Measurements from ENCODE around the gene LKAAEAR1. TPM values are rescaled to one million over a fixed set of nuclear protein-coding genes. Genes with fewer than 3 reads are reported as not detected.
A peak's percentile ranks its signal among the peaks of the same experiment; 100 is the strongest.

The LKAAEAR1 gene
- total and polyA plus RNA-seq, 2 of the 13 experiments (the other 11 are each of a cell fraction or from before 2014, with no cell fraction given) = not detected

- TF ChIP-seq, protein P1, sequence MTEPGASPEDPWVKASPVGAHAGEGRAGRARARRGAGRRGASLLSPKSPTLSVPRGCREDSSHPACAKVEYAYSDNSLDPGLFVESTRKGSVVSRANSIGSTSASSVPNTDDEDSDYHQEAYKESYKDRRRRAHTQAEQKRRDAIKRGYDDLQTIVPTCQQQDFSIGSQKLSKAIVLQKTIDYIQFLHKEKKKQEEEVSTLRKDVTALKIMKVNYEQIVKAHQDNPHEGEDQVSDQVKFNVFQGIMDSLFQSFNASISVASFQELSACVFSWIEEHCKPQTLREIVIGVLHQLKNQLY (CRISPR knock-in tag; IDR thresholded peaks at IDR 0.05) = peak; percentile 44; the same call in 1 of the 2 replicates
- TF ChIP-seq CEBPG (CRISPR knock-in tag; IDR thresholded peaks at IDR 0.05) = no peak
- TF ChIP-seq KAT8 (CRISPR knock-in tag; IDR thresholded peaks at IDR 0.05) = no peak
- TF ChIP-seq ZNF44 (CRISPR knock-in tag; IDR thresholded peaks at IDR 0.05) = no peak; the same call in 1 of the 2 replicates
- TF ChIP-seq SIN3A (IDR thresholded peaks at IDR 0.05; ENCODE audit: borderline replicate concordance, low read depth, low read length) = 0 out of 2 replicates have a peak, but pooled peaks have one; percentile 43
- peak; percentile 47; the same call in 1 of the 2 replicates for TF ChIP-seq FOSL2 (CRISPR knock-in tag; IDR thresholded peaks at IDR 0.05)
- no peak for TF ChIP-seq MBD4 (IDR thresholded peaks at IDR 0.05; ENCODE audit: borderline replicate concordance, low read length)
- TF ChIP-seq BRCA1 (CRISPR knock-in tag; IDR thresholded peaks at IDR 0.05) = no peak
- peak; percentile 99 for TF ChIP-seq ZC3H13 (CRISPR knock-in tag; IDR thresholded peaks at IDR 0.05)
- TF ChIP-seq ZNF205 (CRISPR knock-in tag; IDR thresholded peaks at IDR 0.05) = 0 out of 2 replicates have a peak, but pooled peaks have one; percentile 13
- no peak for TF ChIP-seq ZNF24 (IDR thresholded peaks at IDR 0.05)
- TF ChIP-seq SIN3B (IDR thresholded peaks at IDR 0.05; ENCODE audit: low read length) = no peak
- TF ChIP-seq, protein P2, sequence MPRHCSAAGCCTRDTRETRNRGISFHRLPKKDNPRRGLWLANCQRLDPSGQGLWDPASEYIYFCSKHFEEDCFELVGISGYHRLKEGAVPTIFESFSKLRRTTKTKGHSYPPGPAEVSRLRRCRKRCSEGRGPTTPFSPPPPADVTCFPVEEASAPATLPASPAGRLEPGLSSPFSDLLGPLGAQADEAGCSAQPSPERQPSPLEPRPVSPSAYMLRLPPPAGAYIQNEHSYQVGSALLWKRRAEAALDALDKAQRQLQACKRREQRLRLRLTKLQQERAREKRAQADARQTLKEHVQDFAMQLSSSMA (CRISPR knock-in tag; IDR thresholded peaks at IDR 0.05) = no peak
- TF ChIP-seq, protein P3, sequence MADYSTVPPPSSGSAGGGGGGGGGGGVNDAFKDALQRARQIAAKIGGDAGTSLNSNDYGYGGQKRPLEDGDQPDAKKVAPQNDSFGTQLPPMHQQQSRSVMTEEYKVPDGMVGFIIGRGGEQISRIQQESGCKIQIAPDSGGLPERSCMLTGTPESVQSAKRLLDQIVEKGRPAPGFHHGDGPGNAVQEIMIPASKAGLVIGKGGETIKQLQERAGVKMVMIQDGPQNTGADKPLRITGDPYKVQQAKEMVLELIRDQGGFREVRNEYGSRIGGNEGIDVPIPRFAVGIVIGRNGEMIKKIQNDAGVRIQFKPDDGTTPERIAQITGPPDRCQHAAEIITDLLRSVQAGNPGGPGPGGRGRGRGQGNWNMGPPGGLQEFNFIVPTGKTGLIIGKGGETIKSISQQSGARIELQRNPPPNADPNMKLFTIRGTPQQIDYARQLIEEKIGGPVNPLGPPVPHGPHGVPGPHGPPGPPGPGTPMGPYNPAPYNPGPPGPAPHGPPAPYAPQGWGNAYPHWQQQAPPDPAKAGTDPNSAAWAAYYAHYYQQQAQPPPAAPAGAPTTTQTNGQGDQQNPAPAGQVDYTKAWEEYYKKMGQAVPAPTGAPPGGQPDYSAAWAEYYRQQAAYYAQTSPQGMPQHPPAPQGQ (CRISPR knock-in tag; IDR thresholded peaks at IDR 0.05; ENCODE audit: borderline replicate concordance) = 0 out of 2 replicates have a peak, but pooled peaks have one; percentile 94
- TF ChIP-seq ARNT2 (CRISPR knock-in tag; IDR thresholded peaks at IDR 0.05; ENCODE audit: low read depth) = 0 out of 2 replicates have a peak, but pooled peaks have one; percentile 40
- TF ChIP-seq REPIN1 (CRISPR knock-in tag; IDR thresholded peaks at IDR 0.05; ENCODE audit: borderline replicate concordance, low read depth) = 0 out of 2 replicates have a peak, but pooled peaks have one; percentile 40
- peak; percentile 86; the same call in 1 of the 2 replicates for TF ChIP-seq KLF11 (CRISPR knock-in tag; IDR thresholded peaks at IDR 0.05)
- peak; percentile 59 for TF ChIP-seq RBM39 (IDR thresholded peaks at IDR 0.05; ENCODE audit: low read depth, low read length, poor library complexity, severe bottlenecking)
- no peak for TF ChIP-seq ZFP90 (CRISPR knock-in tag; IDR thresholded peaks at IDR 0.05; ENCODE audit: borderline replicate concordance)
- 0 out of 2 replicates have a peak, but pooled peaks have one; percentile 55 for TF ChIP-seq ZNF335 (CRISPR knock-in tag; IDR thresholded peaks at IDR 0.05)
- TF ChIP-seq ZNF441 (CRISPR knock-in tag; IDR thresholded peaks at IDR 0.05; ENCODE audit: borderline replicate concordance) = no peak
- no peak for TF ChIP-seq JARID2 (CRISPR knock-in tag; IDR thresholded peaks at IDR 0.05; ENCODE audit: insufficient replicate concordance)
- 0 out of 2 replicates have a peak, but pooled peaks have one; percentile 10 for TF ChIP-seq ZBTB14 (CRISPR knock-in tag; IDR thresholded peaks at IDR 0.05)
- no peak for TF ChIP-seq ATRX (CRISPR knock-in tag; IDR thresholded peaks at IDR 0.05; ENCODE audit: borderline replicate concordance)
- no peak for TF ChIP-seq ZNF282 (IDR thresholded peaks at IDR 0.05; ENCODE audit: partially characterized antibody)
- no peak for TF ChIP-seq ZNF180 (CRISPR knock-in tag; IDR thresholded peaks at IDR 0.05; ENCODE audit: borderline replicate concordance, low read depth)
- no peak for TF ChIP-seq ISL2 (CRISPR knock-in tag; IDR thresholded peaks at IDR 0.05)
Measured at GRCh38 chr20:64065062-64065973, 18.9 kb downstream of the LKAAEAR1 start (continued).

All from HepG2 (cell line).